Endometrial microvascular endothelial cells (primary cell): Measurements from ENCODE around the gene FBXL7. TPM values are rescaled to one million over a fixed set of nuclear protein-coding genes. Genes with fewer than 3 reads are reported as not detected.

Experiments
- in situ Hi-C: cut with HindIII; loops from 2 replicates; pipeline ENCODE4 v1.10.0; 2017; ENCODE audit warnings: low sequenced_read_pairs, low pct_unique_long_range_greater_than_20kb; ENCODE audit errors: inconsistent ontology term
- total RNA-seq: library from RNA; depleted of rRNA; stranded (reverse); fragments of >200 nt; gene quantifications from one replicate; pipeline ENCODE4 v1.2.3, GENCODE V29; 2015; ENCODE audit errors: inconsistent ontology term

The FBXL7 gene
- total RNA-seq, 1 donor from 2014 or later, result 16.0 TPM

GRCh38 chr5:15570491-15570890 lies 70.5 kb downstream of the FBXL7 start:
- in situ Hi-C loops, result no loop called here

GRCh38 chr5:15571081-15571480 lies 71.1 kb downstream of the FBXL7 start:
- in situ Hi-C loops, result no loop called here

GRCh38 chr5:15571618-15572017 lies 71.6 kb downstream of the FBXL7 start:
- in situ Hi-C loops, result no loop called here

GRCh38 chr5:15573590-15573989 lies 73.6 kb downstream of the FBXL7 start:
- in situ Hi-C loops, result no loop called here

GRCh38 chr5:15574128-15574527 lies 74.1 kb downstream of the FBXL7 start:
- in situ Hi-C loops, result no loop called here

GRCh38 chr5:15574806-15575325 lies 74.9 kb downstream of the FBXL7 start:
- in situ Hi-C loops, result no loop called here

- in situ Hi-C loops, result no loop called here
These were observed 75.7 kb downstream of the FBXL7 start for GRCh38 chr5:15575666-15576065.

- in situ Hi-C loops, result no loop called here
These were observed 77.2 kb downstream of the FBXL7 start for GRCh38 chr5:15577132-15577531.

GRCh38 chr5:15577831-15578230 lies 77.9 kb downstream of the FBXL7 start:
- in situ Hi-C loops, result no loop called here

- in situ Hi-C loops, result no loop called here
These were observed 79.4 kb downstream of the FBXL7 start for GRCh38 chr5:15579193-15579990.

GRCh38 chr5:15584528-15584927 lies 84.5 kb downstream of the FBXL7 start:
- in situ Hi-C loops, result no loop called here

GRCh38 chr5:15585128-15585527 lies 85.1 kb downstream of the FBXL7 start:
- in situ Hi-C loops, result no loop called here

- in situ Hi-C loops, result no loop called here
These were observed 86.0 kb downstream of the FBXL7 start for GRCh38 chr5:15585841-15586591.

GRCh38 chr5:15587916-15588315 lies 87.9 kb downstream of the FBXL7 start:
- in situ Hi-C loops, result no loop called here

- in situ Hi-C loops, result no loop called here
These were observed 92.7 kb downstream of the FBXL7 start for GRCh38 chr5:15592728-15593127.

GRCh38 chr5:15594977-15595568 lies 95.1 kb downstream of the FBXL7 start:
- in situ Hi-C loops, result no loop called here

- in situ Hi-C loops, result no loop called here
These were observed 95.9 kb downstream of the FBXL7 start for GRCh38 chr5:15595929-15596328.

GRCh38 chr5:15596936-15597335 lies 97.0 kb downstream of the FBXL7 start:
- in situ Hi-C loops, result no loop called here

GRCh38 chr5:15597804-15598203 lies 97.8 kb downstream of the FBXL7 start:
- in situ Hi-C loops, result no loop called here
